Measurements from ENCODE around the gene MSRB1. TPM values are rescaled to one million over a fixed set of nuclear protein-coding genes. Genes with fewer than 3 reads are reported as not detected.

Gene MSRB1
- polyA plus RNA-seq, 1 donor from 2014 or later, result 6.0 TPM

DNA sequence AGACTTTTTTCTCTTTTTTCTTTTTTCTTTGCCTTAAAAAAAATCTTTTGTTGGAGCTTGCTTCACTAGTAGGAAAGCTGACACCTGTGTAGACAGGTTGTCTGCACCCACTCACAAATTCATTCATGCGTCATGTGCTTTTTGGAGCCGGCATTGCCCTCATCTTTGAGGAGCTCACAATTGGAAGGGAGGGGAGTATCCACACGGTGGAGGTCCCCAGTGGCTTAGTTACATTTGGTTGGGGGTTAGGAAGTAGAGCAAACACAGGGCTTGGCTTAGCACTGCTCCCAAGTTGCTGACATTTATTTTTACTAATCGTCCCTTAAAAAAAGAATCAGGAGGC lies 52.3 kb downstream of the MSRB1 start:
- no peak for TF ChIP-seq RAD21 (conservative IDR thresholded peaks at IDR 0.05)
- no peak for TF ChIP-seq MXI1 (conservative IDR thresholded peaks at IDR 0.05; ENCODE audit: poor library complexity, severe bottlenecking)
- TF ChIP-seq, protein P1, sequence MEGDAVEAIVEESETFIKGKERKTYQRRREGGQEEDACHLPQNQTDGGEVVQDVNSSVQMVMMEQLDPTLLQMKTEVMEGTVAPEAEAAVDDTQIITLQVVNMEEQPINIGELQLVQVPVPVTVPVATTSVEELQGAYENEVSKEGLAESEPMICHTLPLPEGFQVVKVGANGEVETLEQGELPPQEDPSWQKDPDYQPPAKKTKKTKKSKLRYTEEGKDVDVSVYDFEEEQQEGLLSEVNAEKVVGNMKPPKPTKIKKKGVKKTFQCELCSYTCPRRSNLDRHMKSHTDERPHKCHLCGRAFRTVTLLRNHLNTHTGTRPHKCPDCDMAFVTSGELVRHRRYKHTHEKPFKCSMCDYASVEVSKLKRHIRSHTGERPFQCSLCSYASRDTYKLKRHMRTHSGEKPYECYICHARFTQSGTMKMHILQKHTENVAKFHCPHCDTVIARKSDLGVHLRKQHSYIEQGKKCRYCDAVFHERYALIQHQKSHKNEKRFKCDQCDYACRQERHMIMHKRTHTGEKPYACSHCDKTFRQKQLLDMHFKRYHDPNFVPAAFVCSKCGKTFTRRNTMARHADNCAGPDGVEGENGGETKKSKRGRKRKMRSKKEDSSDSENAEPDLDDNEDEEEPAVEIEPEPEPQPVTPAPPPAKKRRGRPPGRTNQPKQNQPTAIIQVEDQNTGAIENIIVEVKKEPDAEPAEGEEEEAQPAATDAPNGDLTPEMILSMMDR (IDR thresholded peaks at IDR 0.05; ENCODE audit: poor library complexity, severe bottlenecking), result no peak
- TF ChIP-seq, protein P2, sequence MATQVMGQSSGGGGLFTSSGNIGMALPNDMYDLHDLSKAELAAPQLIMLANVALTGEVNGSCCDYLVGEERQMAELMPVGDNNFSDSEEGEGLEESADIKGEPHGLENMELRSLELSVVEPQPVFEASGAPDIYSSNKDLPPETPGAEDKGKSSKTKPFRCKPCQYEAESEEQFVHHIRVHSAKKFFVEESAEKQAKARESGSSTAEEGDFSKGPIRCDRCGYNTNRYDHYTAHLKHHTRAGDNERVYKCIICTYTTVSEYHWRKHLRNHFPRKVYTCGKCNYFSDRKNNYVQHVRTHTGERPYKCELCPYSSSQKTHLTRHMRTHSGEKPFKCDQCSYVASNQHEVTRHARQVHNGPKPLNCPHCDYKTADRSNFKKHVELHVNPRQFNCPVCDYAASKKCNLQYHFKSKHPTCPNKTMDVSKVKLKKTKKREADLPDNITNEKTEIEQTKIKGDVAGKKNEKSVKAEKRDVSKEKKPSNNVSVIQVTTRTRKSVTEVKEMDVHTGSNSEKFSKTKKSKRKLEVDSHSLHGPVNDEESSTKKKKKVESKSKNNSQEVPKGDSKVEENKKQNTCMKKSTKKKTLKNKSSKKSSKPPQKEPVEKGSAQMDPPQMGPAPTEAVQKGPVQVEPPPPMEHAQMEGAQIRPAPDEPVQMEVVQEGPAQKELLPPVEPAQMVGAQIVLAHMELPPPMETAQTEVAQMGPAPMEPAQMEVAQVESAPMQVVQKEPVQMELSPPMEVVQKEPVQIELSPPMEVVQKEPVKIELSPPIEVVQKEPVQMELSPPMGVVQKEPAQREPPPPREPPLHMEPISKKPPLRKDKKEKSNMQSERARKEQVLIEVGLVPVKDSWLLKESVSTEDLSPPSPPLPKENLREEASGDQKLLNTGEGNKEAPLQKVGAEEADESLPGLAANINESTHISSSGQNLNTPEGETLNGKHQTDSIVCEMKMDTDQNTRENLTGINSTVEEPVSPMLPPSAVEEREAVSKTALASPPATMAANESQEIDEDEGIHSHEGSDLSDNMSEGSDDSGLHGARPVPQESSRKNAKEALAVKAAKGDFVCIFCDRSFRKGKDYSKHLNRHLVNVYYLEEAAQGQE (IDR thresholded peaks at IDR 0.05; ENCODE audit: borderline replicate concordance), result no peak
- TF ChIP-seq SMC3 (conservative IDR thresholded peaks at IDR 0.05; ENCODE audit: poor library complexity), result no peak
- TF ChIP-seq POLR2AphosphoS5 (IDR thresholded peaks at IDR 0.05), result no peak
- no peak for TF ChIP-seq EZH2 (IDR thresholded peaks at IDR 0.05; ENCODE audit: borderline replicate concordance, insufficient read depth, low read length, poor library complexity, severe bottlenecking)
- H4K20me1 ChIP-seq (ENCODE audit: insufficient read depth), result no peaks in the 10 kb centered on the region
- H3F3A ChIP-seq (ENCODE audit: insufficient read depth, low read length, poor library complexity, severe bottlenecking), result no peaks in the 10 kb centered on the region
- H3K79me2 ChIP-seq (replicated peaks; ENCODE audit: insufficient read depth, low read length), result no peaks in the 10 kb centered on the region
- no peak overlapping the region for H3K9ac ChIP-seq (ENCODE audit: low read length)
- H3K9me2 ChIP-seq (ENCODE audit: insufficient read depth, low read length), result no peaks in the 10 kb centered on the region
- no peak overlapping the region for H3K27ac ChIP-seq (ENCODE audit: low read length)
- no peaks in the 10 kb centered on the region for H3K27me3 ChIP-seq (ENCODE audit: insufficient read depth, low read depth, low read length)
- H2AFZ ChIP-seq (ENCODE audit: low read depth, low read length), result no peak overlapping the region
- H3K4me3 ChIP-seq (ENCODE audit: low read length), result no peak overlapping the region
- no peaks in the 10 kb centered on the region for H3K9me3 ChIP-seq (ENCODE audit: low read length)
- no peak overlapping the region for H3K4me2 ChIP-seq (ENCODE audit: low read length)
- H3K36me3 ChIP-seq (ENCODE audit: insufficient read depth, low read length), result no peaks in the 10 kb centered on the region

- Histone ChIP-seq H3K36me3 (ENCODE audit: insufficient read depth, low read length) (no peaks in the 10 kb centered on the region), H3K9me2 (ENCODE audit: insufficient read depth, low read length) (no peaks in the 10 kb centered on the region)
- TF ChIP-seq, protein P1 (IDR thresholded peaks at IDR 0.05; ENCODE audit: poor library complexity, severe bottlenecking), result no peak
- TF ChIP-seq SMC3 (conservative IDR thresholded peaks at IDR 0.05; ENCODE audit: poor library complexity) (no peak), RAD21 (conservative IDR thresholded peaks at IDR 0.05) (no peak), EP300 (conservative IDR thresholded peaks at IDR 0.05; ENCODE audit: poor library complexity, severe bottlenecking) (no peak), POLR2AphosphoS5 (IDR thresholded peaks at IDR 0.05) (no peak), MXI1 (conservative IDR thresholded peaks at IDR 0.05; ENCODE audit: poor library complexity, severe bottlenecking) (no peak)
These were observed 52.8 kb downstream of the MSRB1 start for GRCh38 chr16:1890024-1890707.

More at GRCh38 chr16:1890024-1890707, 52.8 kb downstream of the MSRB1 start:
- no peak overlapping the region for H3K4me3 ChIP-seq (ENCODE audit: low read length)
- H3K9ac ChIP-seq (ENCODE audit: low read length), result no peak overlapping the region
- H4K20me1 ChIP-seq (ENCODE audit: insufficient read depth), result no peaks in the 10 kb centered on the region
- H2AFZ ChIP-seq (ENCODE audit: low read depth, low read length), result no peak overlapping the region
- no peak overlapping the region for H3K4me2 ChIP-seq (ENCODE audit: low read length)
- no peaks in the 10 kb centered on the region for H3K79me2 ChIP-seq (replicated peaks; ENCODE audit: insufficient read depth, low read length)
- no peaks in the 10 kb centered on the region for H3F3A ChIP-seq (ENCODE audit: insufficient read depth, low read length, poor library complexity, severe bottlenecking)
- no peak overlapping the region for H3K27ac ChIP-seq (ENCODE audit: low read length)
- H3K27me3 ChIP-seq (ENCODE audit: insufficient read depth, low read depth, low read length), result no peaks in the 10 kb centered on the region
- no peaks in the 10 kb centered on the region for H3K9me3 ChIP-seq (ENCODE audit: low read length)

Small RNA genes within 50 kb of the gene (small RNA-seq; reads per million reads assigned to genes)
- gene AC005363.2 (0 to 5.1 (median 0) reads per million in 3 experiments), gene SNORA10 (0 reads per million in 3 experiments), gene SNORA64 (0 reads per million in 3 experiments)

Other genes with a start within 250 kb of the MSRB1 start
- 51.0 and 68.7 TPM in 2 replicates for gene MAPK8IP3, start 237.0 kb downstream of the MSRB1 start, polyA plus RNA-seq
- gene NME3, start 171.7 kb downstream of the MSRB1 start, polyA plus RNA-seq, result 102 and 145 TPM in 2 replicates
- 21.2 and 25.6 TPM in 2 replicates for gene EME2, start 170.4 kb downstream of the MSRB1 start, polyA plus RNA-seq
- 113 and 152 TPM in 2 replicates for gene MRPS34, start 170.1 kb downstream of the MSRB1 start, polyA plus RNA-seq
- gene SPSB3, start 160.6 kb downstream of the MSRB1 start, polyA plus RNA-seq, result 315 and 373 TPM in 2 replicates
- 213 and 246 TPM in 2 replicates for gene NUBP2, start 160.2 kb downstream of the MSRB1 start, polyA plus RNA-seq
- gene IGFALS, start 149.5 kb downstream of the MSRB1 start, polyA plus RNA-seq, result 1.2 and 3.0 TPM in 2 replicates
- gene HAGH, start 116.4 kb downstream of the MSRB1 start, polyA plus RNA-seq, result 163 and 196 TPM in 2 replicates
- 73.5 and 80.0 TPM in 2 replicates for gene FAHD1, start 116.0 kb downstream of the MSRB1 start, polyA plus RNA-seq
- not detected in 2 replicates for gene MEIOB, start 71.0 kb downstream of the MSRB1 start, polyA plus RNA-seq
- not detected in 2 replicates for gene HS3ST6, start 24.8 kb downstream of the MSRB1 start, polyA plus RNA-seq
- not detected in 2 replicates for gene RPL3L, start 11.5 kb upstream of the MSRB1 start, polyA plus RNA-seq
- 215 and 217 TPM in 2 replicates for gene NDUFB10, start 16.3 kb upstream of the MSRB1 start, polyA plus RNA-seq
- gene RPS2, start 21.6 kb upstream of the MSRB1 start, polyA plus RNA-seq, result 1,295 and 1,393 TPM in 2 replicates
- gene RNF151, start 23.7 kb upstream of the MSRB1 start, polyA plus RNA-seq, result not detected in 2 replicates
- 20.5 and 21.4 TPM in 2 replicates for gene TBL3, start 28.9 kb upstream of the MSRB1 start, polyA plus RNA-seq
- gene NOXO1, start 38.3 kb upstream of the MSRB1 start, polyA plus RNA-seq, result 8.5 and 11.7 TPM in 2 replicates
- gene GFER, start 41.0 kb upstream of the MSRB1 start, polyA plus RNA-seq, result 37.8 and 42.3 TPM in 2 replicates
- gene SYNGR3, start 46.8 kb upstream of the MSRB1 start, polyA plus RNA-seq, result 61.0 and 71.9 TPM in 2 replicates
- 18.2 and 22.1 TPM in 2 replicates for gene ZNF598, start 66.6 kb upstream of the MSRB1 start, polyA plus RNA-seq
- gene NPW, start 76.6 kb upstream of the MSRB1 start, polyA plus RNA-seq, result not detected in 2 replicates
- 3.4 and 4.1 TPM in 2 replicates for gene NHERF2, start 83.7 kb upstream of the MSRB1 start, polyA plus RNA-seq
- 43.1 and 56.9 TPM in 2 replicates for gene NTHL1, start 104.6 kb upstream of the MSRB1 start, polyA plus RNA-seq
- 69.2 and 92.8 TPM in 2 replicates for gene TSC2, start 104.8 kb upstream of the MSRB1 start, polyA plus RNA-seq
- gene PKD1, start 192.7 kb upstream of the MSRB1 start, polyA plus RNA-seq, result 176 and 232 TPM in 2 replicates
- 2.7 and 4.9 TPM in 2 replicates for gene RAB26, start 205.4 kb upstream of the MSRB1 start, polyA plus RNA-seq
- 30.9 and 42.5 TPM in 2 replicates for gene TRAF7, start 212.6 kb upstream of the MSRB1 start, polyA plus RNA-seq

Data from neural cell (in vitro differentiated cells).